ENCODE measurements around the gene GGA1. TPM values are rescaled to one million over a fixed set of nuclear protein-coding genes. Genes with fewer than 3 reads are reported as not detected.
A peak's percentile ranks its signal among the peaks of the same experiment; 100 is the strongest.

GGA1 gene
- total and polyA plus RNA-seq, 2 donors (not counting 1 experiment from before 2014, with no cell fraction given) = 137 to 154 TPM

DNA sequence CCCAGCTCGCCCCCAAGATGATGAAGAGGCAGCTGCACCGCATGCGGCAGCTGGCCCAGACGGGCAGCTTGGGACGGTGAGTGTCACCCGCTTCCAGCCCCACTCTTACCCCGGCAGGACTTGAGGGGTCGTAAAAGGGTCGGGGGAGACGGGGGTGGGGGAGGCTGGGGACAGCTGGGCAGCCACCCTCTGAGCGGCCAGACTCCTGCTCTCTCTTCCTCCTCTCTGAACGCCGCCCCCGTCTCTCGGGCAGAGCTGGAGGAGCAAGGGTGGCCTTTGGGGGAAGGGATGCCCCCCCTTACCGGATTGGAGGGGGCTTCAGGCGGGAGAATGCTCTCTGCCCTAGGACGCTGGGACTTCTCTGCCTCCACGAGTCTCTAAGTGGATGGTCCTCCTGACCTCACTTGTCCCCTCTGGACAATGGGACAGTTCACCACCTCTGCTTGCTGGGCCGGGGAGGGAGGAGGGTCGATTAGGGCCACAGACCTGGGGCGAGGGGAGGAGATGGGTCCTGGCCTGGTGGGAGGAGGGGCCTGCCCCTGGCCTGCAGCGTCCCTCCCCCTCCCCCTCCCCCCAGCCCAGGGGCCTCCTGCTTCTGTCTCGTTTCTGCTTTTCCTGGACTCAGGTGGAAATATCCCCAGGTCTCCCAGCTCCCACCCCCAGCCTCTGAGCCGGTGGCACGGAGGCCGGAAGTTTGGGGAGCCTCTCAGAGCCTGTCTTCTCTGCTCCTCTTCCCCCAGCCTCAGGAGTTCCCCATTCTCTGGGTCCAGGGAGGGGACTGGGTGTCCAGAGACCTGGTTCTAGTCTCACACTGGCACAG, 31.3 kb downstream of the GGA1 start:
- TF ChIP-seq EZH2 (IDR thresholded peaks at IDR 0.05; ENCODE audit: borderline replicate concordance, insufficient read depth, low read depth, low read length, poor library complexity, severe bottlenecking) (no peak), CTCF (IDR thresholded peaks at IDR 0.05) (no peak)
- ChIA-PET POLR2A (interaction anchor here (0.6 to 1.6 kb wide), 8 partner anchors 10 to 1044 kb away, joined by 3 to 7 read pairs (median 4); partner anchors contain the start of gene NOL12), CTCF (interaction anchor here (1.0 to 22.4 kb wide), 6 partner anchors 12 to 57 kb away, joined by 3 to 620 read pairs (median 6); partner anchors contain the start of genes GGA1, LGALS1, NOL12 and PDXP)
- peaks cover 53 to 71% of the 10 kb centered on the region in 2 donors for H3K4me1 ChIP-seq (ENCODE audit: control insufficient read depth in 2 of 2, insufficient read depth in 2 of 2, low read length in 2 of 2)
- Mint-ChIP-seq H3K27ac (peak overlapping the region; percentile 95), H3K4me3 (peak overlapping the region; percentile 85), H3K9me3 (ENCODE audit: insufficient read depth) (no peaks in the 10 kb centered on the region), H3K27me3 (no peaks in the 10 kb centered on the region), H3K4me1 (peaks cover 60% of the 10 kb centered on the region)
- H3K27ac ChIP-seq (ENCODE audit: low read length in 2 of 2) = peak overlapping the region; percentile 59 to 79
- peaks cover 0 to 34% of the 10 kb centered on the region in 2 experiments for H3K36me3 ChIP-seq (replicated peaks in 1 of 2; ENCODE audit: control extremely low read depth in 1 of 2, control insufficient read depth in 1 of 2, extremely low read depth in 1 of 2, insufficient read depth in 2 of 2, low read length in 1 of 2)
- peak overlapping the region; percentile 69 for H2AFZ ChIP-seq (ENCODE audit: insufficient read depth, low read depth, low read length, poor library complexity, severe bottlenecking)
- WGBS (ENCODE audit: insufficient coverage) = 0% methylated on average over 6 of the region's 27 CpGs
- peak overlapping the region; percentile 94 for H3K4me2 ChIP-seq (replicated peaks; ENCODE audit: low read depth, low read length, poor library complexity, severe bottlenecking)
- intact Hi-C loops (cut with micrococcal nuclease) = loop anchor here (1.0 kb wide), 1 partner anchor 17 kb away; no protein-coding TSS in a partner anchor
- H3K79me2 ChIP-seq (ENCODE audit: control insufficient read depth, insufficient read depth, low read length) = peaks cover 33% of the 10 kb centered on the region
- no peaks in the 10 kb centered on the region for H3K9me3 ChIP-seq (ENCODE audit: control extremely low read depth in 1 of 3, control insufficient read depth in 2 of 3, insufficient read depth in 1 of 3, low read length in 2 of 3)
- peak overlapping the region; percentile 67 to 78 (median 76) for H3K4me3 ChIP-seq (ENCODE audit: control extremely low read depth in 1 of 5, extremely low read depth in 1 of 5, insufficient read depth in 1 of 5, low read depth in 2 of 5, low read length in 4 of 5)
- peak overlapping the region; percentile 77 for H3K9ac ChIP-seq (ENCODE audit: low read length)
- H4K20me1 ChIP-seq (ENCODE audit: control insufficient read depth, insufficient read depth, low read length, poor library complexity, severe bottlenecking) = peaks cover 20% of the 10 kb centered on the region
- DNase-seq (peak; percentile 54), ATAC-seq (ENCODE audit: low read depth) (peak; percentile 7)
- no peaks in the 10 kb centered on the region for H3K27me3 ChIP-seq (replicated peaks in 1 of 4; ENCODE audit: control extremely low read depth in 1 of 4, control insufficient read depth in 3 of 4, insufficient read depth in 4 of 4, low read length in 3 of 4)

All from B cell (primary cell).